ENCODE data around the gene FLACC1.

Gene FLACC1

GRCh38 chr2:201273330-201273983 is 83.7 kb downstream of the FLACC1 start:
- no peak for DNase-seq
- no peaks in the 10 kb centered on the region for H3K9me3 ChIP-seq (ENCODE audit: severe bottlenecking)
- TF ChIP-seq CTCF (IDR thresholded peaks at IDR 0.05; ENCODE audit: low read depth, low read length) = no peak
- no peak overlapping the region for H3K4me3 ChIP-seq (ENCODE audit: low read depth, low read length)
- H3K36me3 ChIP-seq = no peaks in the 10 kb centered on the region
- H3K27me3 ChIP-seq (ENCODE audit: insufficient read depth, low read depth, severe bottlenecking) = no peaks in the 10 kb centered on the region
- no peak overlapping the region for H3K27ac ChIP-seq

GRCh38 chr2:201271917-201272316 is 85.2 kb downstream of the FLACC1 start:
- Histone ChIP-seq H3K27ac (no peak overlapping the region), H3K27me3 (ENCODE audit: insufficient read depth, low read depth, severe bottlenecking) (no peaks in the 10 kb centered on the region), H3K36me3 (no peaks in the 10 kb centered on the region), H3K9me3 (ENCODE audit: severe bottlenecking) (no peaks in the 10 kb centered on the region), H3K4me3 (ENCODE audit: low read depth, low read length) (no peak overlapping the region)
- no peak for TF ChIP-seq CTCF (IDR thresholded peaks at IDR 0.05; ENCODE audit: low read depth, low read length)
- DNase-seq = no peak

GRCh38 chr2:201270293-201271001 is 86.7 kb downstream of the FLACC1 start:
- no peak for TF ChIP-seq CTCF (IDR thresholded peaks at IDR 0.05; ENCODE audit: low read depth, low read length)
- H3K36me3 ChIP-seq = no peaks in the 10 kb centered on the region
- DNase-seq = no peak

GRCh38 chr2:201269764-201270163 is 87.4 kb downstream of the FLACC1 start:
- TF ChIP-seq CTCF (IDR thresholded peaks at IDR 0.05; ENCODE audit: low read depth, low read length) = no peak
- Histone ChIP-seq H3K36me3 (no peaks in the 10 kb centered on the region), H3K27me3 (ENCODE audit: insufficient read depth, low read depth, severe bottlenecking) (no peaks in the 10 kb centered on the region), H3K4me3 (ENCODE audit: low read depth, low read length) (no peak overlapping the region), H3K27ac (no peak overlapping the region), H3K9me3 (ENCODE audit: severe bottlenecking) (no peaks in the 10 kb centered on the region)
- no peak for DNase-seq

More at GRCh38 chr2:201270293-201271001, 86.7 kb downstream of the FLACC1 start:
- Histone ChIP-seq H3K4me3 (ENCODE audit: low read depth, low read length) (no peak overlapping the region), H3K27me3 (ENCODE audit: insufficient read depth, low read depth, severe bottlenecking) (no peaks in the 10 kb centered on the region), H3K27ac (no peak overlapping the region), H3K9me3 (ENCODE audit: severe bottlenecking) (no peaks in the 10 kb centered on the region)

- TF ChIP-seq CTCF (IDR thresholded peaks at IDR 0.05; ENCODE audit: low read depth, low read length) = no peak
- no peaks in the 10 kb centered on the region for H3K36me3 ChIP-seq
- DNase-seq = no peak
- no peaks in the 10 kb centered on the region for H3K27me3 ChIP-seq (ENCODE audit: insufficient read depth, low read depth, severe bottlenecking)
- H3K27ac ChIP-seq = no peak overlapping the region
- H3K9me3 ChIP-seq (ENCODE audit: severe bottlenecking) = no peaks in the 10 kb centered on the region
- H3K4me3 ChIP-seq (ENCODE audit: low read depth, low read length) = no peak overlapping the region
These were observed 89.7 kb downstream of the FLACC1 start for GRCh38 chr2:201267278-201268030.

All from WERI-Rb-1 (cell line).